CD4-positive, alpha-beta T cell treated with Interferon alpha-2 for 1 hour (primary cell): ENCODE data around the gene AP1M2.
A peak's percentile ranks its signal among the peaks of the same experiment; 100 is the strongest.

Source experiments
- DNase-seq, 2 donors: peaks; one replicate each; pipeline ENCODE4 v3.0.0-alpha.2; 2020 to 2022

AP1M2 gene

DNA sequence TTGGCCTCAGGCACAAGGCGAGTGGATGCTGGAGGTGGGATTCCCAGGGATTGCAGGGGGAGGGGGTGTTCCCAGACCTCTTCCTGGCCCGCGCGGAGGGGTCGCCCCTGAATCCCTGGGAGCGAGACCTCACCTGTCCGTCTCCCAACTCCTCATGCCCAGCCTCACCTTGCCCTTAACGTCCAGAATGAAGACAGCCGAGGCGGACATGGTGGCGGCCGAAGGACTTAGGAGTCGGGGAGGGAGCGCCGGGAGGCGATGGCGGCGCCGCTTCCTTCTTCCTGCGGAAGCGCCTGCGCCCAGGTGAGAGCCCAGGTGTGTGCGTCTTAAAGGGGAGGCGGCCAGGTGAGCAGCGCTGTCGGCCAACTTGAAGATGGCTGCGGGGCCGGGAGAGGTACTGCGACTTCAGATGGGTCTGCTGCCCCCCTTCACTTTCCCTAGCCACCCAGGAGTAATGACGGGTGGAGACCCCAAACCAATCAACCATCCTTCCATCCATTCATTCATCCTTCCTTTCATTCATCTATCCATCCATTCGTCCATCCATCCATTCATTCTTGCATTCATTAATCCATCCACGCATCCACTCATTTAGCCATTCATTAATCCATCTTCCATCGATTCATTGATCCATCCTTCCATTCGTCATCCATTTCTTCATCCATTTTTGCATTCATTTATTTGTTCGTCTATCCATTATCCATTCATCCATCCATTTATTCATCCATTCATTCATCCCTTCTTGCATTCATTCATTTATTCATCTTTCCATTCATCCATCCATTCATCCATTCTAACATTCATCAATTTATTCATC is at the start of gene AP1M2:
Gene AP1M2, minus strand, starts transcription at position 291 of the 817 bp plus-strand sequence. Its CDS starts 81 bp downstream, at position 210.
- DNase-seq, result no peak

- no peak for DNase-seq
These were observed 49.3 kb upstream of the AP1M2 start for GRCh38 chr19:10636304-10636972.

GRCh38 chr19:10634963-10635362 is 47.9 kb upstream of the AP1M2 start:
- DNase-seq, result no peak

GRCh38 chr19:10634430-10634829 is 47.3 kb upstream of the AP1M2 start:
- no peak for DNase-seq

DNA sequence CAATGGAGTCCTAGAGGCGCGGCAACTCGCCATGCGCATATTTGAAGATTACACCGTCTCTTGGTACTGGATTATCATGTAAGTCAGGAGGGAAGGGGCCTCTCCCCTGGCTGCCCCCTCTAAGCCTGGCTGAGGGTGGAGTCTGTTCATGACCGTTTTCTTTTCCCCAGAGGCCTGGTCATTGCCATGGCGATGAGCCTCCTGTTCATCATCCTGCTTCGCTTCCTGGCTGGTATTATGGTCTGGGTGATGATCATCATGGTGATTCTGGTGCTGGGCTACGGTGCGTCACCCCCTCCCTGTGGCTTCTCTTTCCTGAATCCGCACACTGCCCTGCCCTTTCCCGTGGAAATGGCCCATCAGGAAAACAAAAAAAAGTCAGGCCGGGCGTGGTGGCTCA is 44.8 kb upstream of the AP1M2 start:
- DNase-seq, result no peak

- DNase-seq, result no peak
These were observed 38.6 kb upstream of the AP1M2 start for GRCh38 chr19:10625762-10626138.

- DNase-seq, result no peak
These were observed 38.1 kb upstream of the AP1M2 start, which contains the start of gene SLC44A2 for GRCh38 chr19:10625003-10625761. SLC44A2 (plus strand) TSS chr19:10625553; CDS start chr19:10625634, 81 bp downstream.

DNA sequence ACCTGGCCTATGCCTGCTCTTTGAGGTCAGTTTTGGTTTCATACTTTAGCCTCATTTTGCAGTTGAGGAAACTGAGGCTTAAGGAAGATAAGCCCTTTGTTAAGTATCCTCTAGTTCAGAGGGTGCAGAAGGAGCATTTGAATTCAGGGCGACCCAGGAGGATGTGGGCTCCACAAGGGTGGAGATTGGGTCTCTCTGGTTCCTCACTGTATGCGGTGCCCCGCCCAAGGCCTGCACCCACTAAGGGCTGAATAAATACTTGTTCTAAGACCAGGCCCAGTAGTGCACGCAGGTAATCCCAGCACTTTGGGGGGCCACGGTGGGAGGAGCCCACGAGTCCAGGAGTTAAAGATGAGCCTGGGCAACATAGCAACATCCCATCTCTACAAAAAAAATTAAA is 37.5 kb upstream of the AP1M2 start:
- peak in 1 of 2 donors; percentile 38 for DNase-seq

GRCh38 chr19:10621966-10622365 is 34.9 kb upstream of the AP1M2 start:
- no peak for DNase-seq

GRCh38 chr19:10620786-10621185 is 33.7 kb upstream of the AP1M2 start:
- no peak for DNase-seq

DNA sequence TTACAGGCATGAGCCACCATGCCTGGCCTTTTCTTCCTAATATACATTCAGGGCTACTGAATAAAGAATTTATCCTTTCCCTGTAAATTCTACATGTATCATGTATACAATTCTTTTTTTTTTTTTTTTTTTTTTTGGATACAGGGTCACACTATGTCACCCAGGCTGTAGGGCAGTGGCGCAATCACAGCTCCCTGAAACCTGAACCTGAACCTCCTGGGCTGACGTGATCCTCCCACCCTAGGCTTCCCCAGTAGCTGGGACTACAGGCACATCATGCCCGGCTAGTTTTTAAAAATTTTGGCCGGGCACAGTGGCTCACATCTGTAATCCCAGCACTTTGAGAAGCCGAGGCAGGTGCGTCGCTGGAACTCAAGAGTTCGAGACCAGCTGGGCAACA is 31.7 kb upstream of the AP1M2 start:
- no peak for DNase-seq

DNA sequence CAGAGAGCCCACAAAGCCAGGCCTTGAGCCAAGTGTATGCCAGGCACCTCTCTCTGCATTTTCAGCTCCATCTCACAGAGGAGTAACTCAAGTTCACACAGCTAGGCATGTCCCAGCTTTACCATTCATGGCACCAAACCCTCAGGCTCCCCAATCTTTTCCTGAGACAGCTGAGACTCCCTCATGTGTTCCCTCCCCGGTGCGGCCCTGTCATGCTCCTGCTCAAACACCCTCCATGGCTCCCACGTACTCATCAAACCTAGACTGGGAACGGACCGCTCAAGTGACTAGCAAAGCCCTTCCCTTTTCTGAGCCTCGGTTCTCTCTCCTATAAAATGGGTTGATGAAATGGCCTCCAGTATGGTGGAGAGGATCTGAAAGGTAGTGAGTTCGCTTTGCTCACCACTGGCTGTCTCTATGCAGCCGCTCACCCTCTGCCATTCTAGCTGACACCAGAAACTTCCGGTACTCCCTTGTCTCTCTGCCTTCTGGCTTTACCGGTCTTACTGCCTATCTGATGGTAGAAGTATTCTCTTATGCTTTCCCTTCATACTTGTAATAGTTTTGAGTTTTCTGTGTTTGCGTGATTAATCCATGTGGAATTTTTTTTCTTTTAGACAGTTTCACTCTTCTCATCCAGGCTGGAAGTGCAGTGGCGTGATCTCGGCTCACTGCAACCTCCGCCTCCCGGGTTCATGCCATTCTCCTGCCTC is 30.5 kb upstream of the AP1M2 start:
- DNase-seq, result no peak

GRCh38 chr19:10615429-10616023 is 28.4 kb upstream of the AP1M2 start:
- no peak for DNase-seq

- no peak for DNase-seq
These were observed 25.5 kb upstream of the AP1M2 start for GRCh38 chr19:10612499-10613119.

- DNase-seq, result no peak
These were observed 24.8 kb upstream of the AP1M2 start for GRCh38 chr19:10611907-10612306.

DNA sequence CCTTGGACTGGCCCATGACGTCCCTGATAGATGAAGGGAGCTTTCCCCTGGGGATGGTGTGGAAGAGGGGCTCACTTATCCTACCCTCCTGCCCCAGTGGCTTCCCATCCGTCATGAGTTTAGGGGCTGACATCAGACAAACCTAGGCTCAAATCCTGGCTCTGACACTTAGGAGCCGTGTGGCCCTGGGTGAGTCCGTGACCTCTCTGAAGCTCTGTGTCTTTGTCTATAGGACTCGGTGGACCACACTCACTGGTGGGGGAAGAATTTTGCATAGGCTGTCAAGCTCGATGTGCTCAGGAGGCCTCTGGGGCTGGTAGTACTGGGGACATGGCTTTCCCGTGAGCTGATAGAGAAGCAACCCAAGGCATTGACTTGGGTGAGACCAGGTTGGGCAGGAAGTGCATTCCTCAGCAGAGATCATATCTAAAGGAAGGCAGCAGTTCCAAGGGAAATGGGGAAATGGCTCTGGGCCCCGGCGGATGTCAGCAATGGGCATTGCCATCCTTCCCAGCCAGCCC is 17.4 kb upstream of the AP1M2 start:
- peak; percentile 44 to 46 for DNase-seq

DNA sequence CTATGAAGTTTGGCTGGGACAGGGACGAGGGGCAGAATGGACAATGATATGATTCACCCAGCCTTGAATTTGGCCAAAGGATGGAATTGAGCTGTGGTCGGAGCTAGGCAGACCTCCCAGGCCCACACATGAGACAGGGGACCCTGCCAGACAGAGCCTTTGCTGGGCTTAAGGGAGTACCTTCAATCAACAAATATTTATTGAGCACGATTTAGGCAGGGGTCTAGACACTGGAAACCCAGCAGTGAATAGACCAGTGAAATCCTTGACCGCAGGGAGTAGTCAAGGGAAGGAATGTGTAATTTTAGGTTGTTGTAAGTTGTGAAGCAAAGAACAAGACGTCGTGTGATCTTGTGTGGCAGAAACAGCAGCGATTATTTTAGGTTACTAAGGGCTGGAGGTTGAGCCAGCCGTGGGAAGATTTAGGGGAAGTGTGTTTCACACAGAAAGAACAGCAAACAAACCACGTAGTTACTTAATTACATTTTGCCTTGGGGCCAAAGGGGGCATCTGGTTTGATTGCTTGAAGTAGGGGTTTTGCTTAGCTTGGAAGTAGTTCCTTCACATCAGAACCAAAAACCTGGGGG is 16.9 kb upstream of the AP1M2 start:
- DNase-seq, result peak; percentile 76 to 80

DNA sequence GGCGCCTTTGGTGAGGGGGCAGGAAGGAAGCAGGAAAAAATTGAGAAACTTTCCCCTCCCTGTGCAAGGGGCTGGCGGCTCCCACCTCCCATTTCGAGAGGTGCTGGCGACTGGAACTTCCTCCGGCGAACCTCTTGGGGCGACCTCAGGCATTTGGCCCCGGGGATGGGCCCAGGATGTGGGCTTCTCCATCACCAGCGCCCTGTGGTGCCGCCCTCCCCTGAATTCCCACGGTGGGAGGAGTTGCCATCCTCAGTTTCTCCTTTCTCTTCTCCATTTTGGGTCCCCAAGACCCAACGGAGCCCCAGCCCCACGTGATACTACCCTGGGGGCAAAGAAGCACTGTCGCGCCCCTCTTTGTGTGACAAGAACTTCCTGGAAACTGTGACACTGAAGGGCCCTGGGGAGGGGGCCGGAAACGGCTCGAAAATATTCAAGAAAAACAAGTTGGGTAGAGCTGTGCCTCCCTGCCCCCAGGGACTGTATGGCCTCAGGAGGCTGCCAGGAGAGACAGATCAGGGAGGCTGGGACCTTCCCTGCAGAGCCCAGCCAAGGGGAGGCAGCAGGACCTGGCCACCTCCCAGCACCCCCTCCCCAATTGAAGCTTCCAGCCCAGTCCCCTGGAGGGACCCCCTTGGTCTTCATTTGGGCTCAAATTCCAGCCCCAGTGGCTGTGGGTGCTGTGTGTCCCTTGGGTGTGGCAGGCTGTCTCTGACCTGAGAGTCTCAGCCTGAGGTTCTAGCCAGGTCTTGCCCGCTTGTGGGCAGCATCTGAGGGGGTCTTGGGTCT is 16.2 kb upstream of the AP1M2 start:
- DNase-seq, result peak; percentile 93 to 94

- peak; percentile 87 to 92 for DNase-seq
These were observed 15.4 kb upstream of the AP1M2 start for GRCh38 chr19:10602330-10603083.

- DNase-seq, result no peak
These were observed 14.9 kb upstream of the AP1M2 start for GRCh38 chr19:10601999-10602329.
